ENCODE measurements around the gene VDR. TPM values are rescaled to one million over a fixed set of nuclear protein-coding genes. Genes with fewer than 3 reads are reported as not detected.

The VDR gene
- total RNA-seq, 6 experiments from 2014 or later = 8.4 to 14.8 (median 10.1) TPM

DNA sequence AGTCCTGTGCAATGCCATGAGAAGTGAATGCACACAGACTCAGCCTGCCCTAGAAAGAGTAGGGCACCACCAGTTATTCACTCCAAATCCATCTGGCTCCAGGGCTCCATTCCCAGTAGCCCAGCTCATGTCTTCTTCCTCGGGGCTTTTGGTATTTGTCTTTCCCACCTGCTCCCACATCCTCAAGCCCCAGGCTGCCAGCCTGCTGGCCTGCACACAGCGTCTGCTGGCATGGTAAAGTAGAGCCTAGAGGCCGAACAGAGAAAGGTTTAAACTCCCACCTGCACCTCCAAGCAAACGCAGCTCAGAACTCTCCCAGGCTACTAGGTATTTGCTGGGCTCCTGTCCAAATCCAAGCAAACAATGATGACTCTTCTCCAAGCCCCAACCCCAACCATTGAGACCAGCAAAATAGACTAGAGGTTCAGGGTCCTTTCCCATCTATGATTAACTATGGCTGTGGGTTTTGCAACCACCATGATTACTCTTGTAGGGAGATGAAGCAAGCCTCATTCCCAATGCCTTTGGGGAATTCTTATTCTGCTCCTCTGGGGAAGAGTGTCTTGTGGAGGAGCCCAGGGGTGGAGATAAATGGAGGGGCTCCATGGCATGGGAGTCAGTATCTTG lies 5.2 kb upstream of the VDR start:
- TF ChIP-seq, protein P1, sequence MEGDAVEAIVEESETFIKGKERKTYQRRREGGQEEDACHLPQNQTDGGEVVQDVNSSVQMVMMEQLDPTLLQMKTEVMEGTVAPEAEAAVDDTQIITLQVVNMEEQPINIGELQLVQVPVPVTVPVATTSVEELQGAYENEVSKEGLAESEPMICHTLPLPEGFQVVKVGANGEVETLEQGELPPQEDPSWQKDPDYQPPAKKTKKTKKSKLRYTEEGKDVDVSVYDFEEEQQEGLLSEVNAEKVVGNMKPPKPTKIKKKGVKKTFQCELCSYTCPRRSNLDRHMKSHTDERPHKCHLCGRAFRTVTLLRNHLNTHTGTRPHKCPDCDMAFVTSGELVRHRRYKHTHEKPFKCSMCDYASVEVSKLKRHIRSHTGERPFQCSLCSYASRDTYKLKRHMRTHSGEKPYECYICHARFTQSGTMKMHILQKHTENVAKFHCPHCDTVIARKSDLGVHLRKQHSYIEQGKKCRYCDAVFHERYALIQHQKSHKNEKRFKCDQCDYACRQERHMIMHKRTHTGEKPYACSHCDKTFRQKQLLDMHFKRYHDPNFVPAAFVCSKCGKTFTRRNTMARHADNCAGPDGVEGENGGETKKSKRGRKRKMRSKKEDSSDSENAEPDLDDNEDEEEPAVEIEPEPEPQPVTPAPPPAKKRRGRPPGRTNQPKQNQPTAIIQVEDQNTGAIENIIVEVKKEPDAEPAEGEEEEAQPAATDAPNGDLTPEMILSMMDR (IDR thresholded peaks at IDR 0.05) = no peak
- H3K4me1 Mint-ChIP-seq (ENCODE audit: low read depth) = peaks cover 21% of the 10 kb centered on the region
- H3K27ac Mint-ChIP-seq = no peak overlapping the region
- no peak overlapping the region for H3K4me3 Mint-ChIP-seq
- DNase-seq = no peak
- peaks cover 26% of the 10 kb centered on the region for H3K27me3 Mint-ChIP-seq (ENCODE audit: insufficient read depth)
- no peaks in the 10 kb centered on the region for H3K36me3 Mint-ChIP-seq (ENCODE audit: low read depth)
- H3K9me3 Mint-ChIP-seq = no peaks in the 10 kb centered on the region; the same call in 1 of the 2 replicates

DNA sequence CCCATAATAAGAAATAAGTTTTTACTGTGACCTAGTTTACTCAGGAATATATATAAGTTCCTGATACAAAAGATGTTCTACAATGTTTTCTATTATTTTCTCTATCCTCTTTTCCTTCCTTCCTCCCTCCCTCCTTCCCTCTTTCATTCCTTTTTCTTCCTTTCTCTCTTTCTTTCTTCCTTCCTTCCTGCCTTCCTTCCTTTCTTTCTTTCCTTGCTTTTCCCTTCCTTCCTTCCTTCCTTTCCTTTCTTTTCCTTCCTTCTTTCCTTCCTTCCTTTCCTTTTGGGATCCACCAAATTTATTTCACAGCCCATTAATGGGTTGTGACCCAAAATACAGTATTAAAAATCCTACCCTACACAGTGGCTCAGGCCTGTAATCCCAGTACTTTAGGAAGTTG lies 3.9 kb upstream of the VDR start:
- peaks cover 24% of the 10 kb centered on the region for H3K27me3 Mint-ChIP-seq (ENCODE audit: insufficient read depth)
- H3K4me3 Mint-ChIP-seq = no peak overlapping the region

DNA sequence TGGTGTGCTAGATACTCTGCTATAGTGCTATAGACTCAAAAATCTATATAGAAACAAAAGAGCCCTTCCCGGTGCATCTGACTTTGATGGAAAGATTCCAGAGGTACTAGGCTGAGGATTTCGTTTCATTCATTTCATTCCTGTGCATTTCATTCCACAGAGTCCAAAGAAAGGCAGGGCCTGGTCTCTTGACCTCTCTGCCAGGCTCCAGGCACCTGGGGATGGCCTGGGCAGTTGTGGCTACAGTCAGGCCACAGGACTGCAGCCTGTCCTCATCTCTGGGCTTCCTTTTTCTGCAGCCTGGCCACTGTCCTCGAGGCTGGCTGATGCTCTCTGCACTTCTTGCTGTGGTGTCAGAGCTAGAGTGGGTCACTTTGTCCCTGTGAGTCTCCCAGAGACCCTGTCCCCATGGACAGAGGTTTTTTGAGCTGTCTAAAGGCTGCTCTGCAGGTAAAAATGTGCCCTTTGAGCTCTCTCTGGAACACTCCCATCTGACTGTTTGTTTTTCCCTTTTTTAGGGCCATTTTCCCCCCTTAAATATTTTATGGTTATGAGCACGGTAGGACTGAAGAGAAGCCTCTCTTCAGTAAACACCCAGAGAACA lies 3.2 kb upstream of the VDR start:
- H3K9me3 Mint-ChIP-seq = no peaks in the 10 kb centered on the region
- H3K4me3 Mint-ChIP-seq = no peak overlapping the region
- TF ChIP-seq, protein P1 (IDR thresholded peaks at IDR 0.05) = no peak
- H3K4me1 Mint-ChIP-seq (ENCODE audit: low read depth) = peaks cover 39% of the 10 kb centered on the region
- peaks cover 24% of the 10 kb centered on the region for H3K27me3 Mint-ChIP-seq (ENCODE audit: insufficient read depth)
- no peak for DNase-seq
- H3K27ac Mint-ChIP-seq = no peak overlapping the region
- no peaks in the 10 kb centered on the region for H3K36me3 Mint-ChIP-seq (ENCODE audit: low read depth)

More for the DNA sequence above, 3.9 kb upstream of the VDR start:
- H3K9me3 Mint-ChIP-seq = no peaks in the 10 kb centered on the region
- H3K27ac Mint-ChIP-seq = no peak overlapping the region
- peaks cover 31% of the 10 kb centered on the region for H3K4me1 Mint-ChIP-seq (ENCODE audit: low read depth)
- no peaks in the 10 kb centered on the region for H3K36me3 Mint-ChIP-seq (ENCODE audit: low read depth)
- no peak for DNase-seq
- TF ChIP-seq, protein P1 (IDR thresholded peaks at IDR 0.05) = no peak

DNA sequence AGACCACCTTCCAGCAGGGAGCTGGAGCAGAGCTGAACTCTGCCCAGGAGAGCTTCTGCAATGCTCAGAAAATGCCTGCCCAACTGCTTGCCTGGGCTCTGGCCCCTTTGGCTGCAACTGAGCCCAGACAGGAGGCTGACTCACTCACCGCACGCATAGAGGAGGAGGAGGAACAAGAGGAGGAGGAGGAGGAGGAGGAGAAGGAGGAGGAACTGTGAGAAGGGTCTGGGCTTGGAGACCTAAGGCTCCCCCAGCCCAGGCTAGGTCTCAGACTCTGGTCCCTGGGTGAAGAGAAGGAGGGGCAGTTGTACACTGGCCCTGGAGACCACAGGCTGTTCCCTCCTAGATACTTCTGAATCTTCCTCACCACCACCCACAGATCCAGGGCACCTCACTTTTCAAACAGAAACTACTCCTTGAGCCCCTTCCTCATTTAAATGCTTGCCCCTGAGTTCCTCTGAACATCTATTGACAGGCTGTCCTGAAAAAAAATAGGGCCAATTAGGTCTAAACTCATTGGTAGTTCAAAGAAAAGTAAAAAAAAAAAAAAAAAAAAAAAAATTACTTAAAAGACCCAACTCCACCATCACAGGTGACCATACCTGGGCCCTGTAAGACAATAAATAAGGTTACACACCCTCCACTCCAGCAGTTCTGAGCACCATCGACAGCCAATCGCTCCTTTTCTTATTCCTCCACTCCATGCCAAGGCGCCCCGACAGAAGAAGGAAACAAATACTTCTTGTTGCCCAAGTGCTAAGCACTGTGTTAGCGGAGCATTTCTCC lies 674 bp downstream of the VDR start:
- Mint-ChIP-seq H3K4me1 (ENCODE audit: low read depth) (peaks cover 47% of the 10 kb centered on the region), H3K27me3 (ENCODE audit: insufficient read depth) (peaks cover 16% of the 10 kb centered on the region), H3K9me3 (no peaks in the 10 kb centered on the region), H3K4me3 (peak overlapping the region; percentile 98), H3K27ac (peak overlapping the region; percentile 84), H3K36me3 (ENCODE audit: low read depth) (no peaks in the 10 kb centered on the region)
- TF ChIP-seq, protein P1 (IDR thresholded peaks at IDR 0.05) = no peak
- DNase-seq = peak; percentile 78

DNA sequence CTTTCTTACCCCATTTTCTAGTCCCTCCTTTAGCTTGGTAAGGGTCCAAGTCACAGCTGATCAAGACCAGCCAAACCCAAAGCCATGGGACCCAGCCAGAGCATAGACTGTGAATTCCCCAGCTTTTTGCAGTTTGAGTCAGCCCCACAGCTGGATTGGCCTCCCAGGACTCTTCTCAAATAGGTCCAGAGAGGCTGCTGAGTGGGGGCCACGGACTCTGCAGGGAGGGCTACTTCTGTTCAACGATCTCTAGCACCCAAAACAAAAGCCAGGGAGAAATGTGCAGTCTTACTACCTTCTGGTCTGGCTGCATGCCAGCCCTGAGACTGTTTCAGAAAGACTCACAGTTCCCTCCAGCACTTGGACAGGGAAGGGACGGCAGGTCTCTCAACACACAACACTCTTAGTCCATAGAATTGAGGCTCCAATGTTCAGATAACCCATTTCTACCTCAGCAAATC lies 1.6 kb downstream of the VDR start:
- Mint-ChIP-seq H3K36me3 (ENCODE audit: low read depth) (no peaks in the 10 kb centered on the region), H3K27ac (peak overlapping the region; percentile 84), H3K27me3 (ENCODE audit: insufficient read depth) (peaks cover 16% of the 10 kb centered on the region), H3K9me3 (no peaks in the 10 kb centered on the region), H3K4me3 (peak overlapping the region; percentile 98), H3K4me1 (ENCODE audit: low read depth) (peaks cover 45% of the 10 kb centered on the region)
- peak; percentile 25 for DNase-seq
- TF ChIP-seq, protein P1 (IDR thresholded peaks at IDR 0.05) = no peak
